H9 (cell line): ENCODE results near the gene CCT4. TPM values are rescaled to one million over a fixed set of nuclear protein-coding genes. Genes with fewer than 3 reads are reported as not detected.

Experiments used
- DNase-seq: peaks from one replicate; pipeline ENCODE4 v3.0.0-alpha.2; 2017
- H2AFZ ChIP-seq: one replicate; pipeline ENCODE4 v1.6.1; 2013; ENCODE audit warnings: mild to moderate bottlenecking, low read length, control low read depth, moderate library complexity
- H2AK5ac ChIP-seq: 2 replicates; pipeline ENCODE4 v1.6.1; 2013; ENCODE audit warnings: low read length, control low read depth, mixed read lengths; ENCODE audit not compliant: insufficient read length
- H2BK120ac ChIP-seq: one replicate; pipeline ENCODE4 v1.6.1; 2013; ENCODE audit warnings: low read depth, mild to moderate bottlenecking, low read length, control low read depth, inconsistent platforms; ENCODE audit not compliant: poor library complexity, severe bottlenecking
- H2BK12ac ChIP-seq: 2 replicates; pipeline ENCODE4 v1.6.1; 2013; ENCODE audit warnings: low read length, control low read depth, mixed read lengths, low read depth; ENCODE audit not compliant: insufficient read length
- H2BK15ac ChIP-seq: 2 replicates; pipeline ENCODE4 v1.6.1; 2013; ENCODE audit warnings: low read depth, low read length, control low read depth
- H2BK20ac ChIP-seq: one replicate; pipeline ENCODE4 v1.6.1; 2013; ENCODE audit warnings: low read depth, mild to moderate bottlenecking, low read length, control low read depth, inconsistent platforms; ENCODE audit not compliant: poor library complexity, severe bottlenecking
- H2BK5ac ChIP-seq: 2 replicates; pipeline ENCODE4 v1.6.1; 2013; ENCODE audit warnings: low read length, control low read depth, mixed read lengths; ENCODE audit not compliant: insufficient read length
- H3K14ac ChIP-seq: 2 replicates; pipeline ENCODE4 v1.6.1; 2013; ENCODE audit warnings: low read length, control low read depth; ENCODE audit not compliant: insufficient read depth
- H3K18ac ChIP-seq: 2 replicates; pipeline ENCODE4 v1.6.1; 2013; ENCODE audit warnings: low read depth, mild to moderate bottlenecking, mixed read lengths, low read length, control low read depth; ENCODE audit not compliant: insufficient read length
- H3K23ac ChIP-seq: 2 replicates; pipeline ENCODE4 v1.6.1; 2013; ENCODE audit warnings: low read length, control low read depth, mixed read lengths, low read depth; ENCODE audit not compliant: insufficient read length
- H3K23me2 ChIP-seq: 2 replicates; pipeline ENCODE4 v1.6.1; 2013; ENCODE audit warnings: low read depth, mild to moderate bottlenecking, mixed read lengths, low read length, control low read depth; ENCODE audit not compliant: insufficient read length, poor library complexity, severe bottlenecking
- H3K27ac ChIP-seq: 2 replicates; pipeline ENCODE4 v1.5.1; 2013; ENCODE audit warnings: low read length, control low read depth, mixed read lengths, low read depth; ENCODE audit not compliant: insufficient read length
- H3K27me3 ChIP-seq: 2 replicates; pipeline ENCODE4 v1.6.1; 2013; ENCODE audit warnings: low read length, control low read depth, inconsistent platforms; ENCODE audit not compliant: insufficient read depth
- H3K4ac ChIP-seq: 2 replicates; pipeline ENCODE4 v1.6.1; 2013; ENCODE audit warnings: low read depth, mild to moderate bottlenecking, control low read depth, inconsistent platforms, low read length, moderate library complexity
- H3K4me1 ChIP-seq: 2 replicates; pipeline ENCODE4 v1.6.1; 2013; ENCODE audit warnings: low read length, control low read depth, inconsistent platforms; ENCODE audit not compliant: insufficient read depth
- H3K4me2 ChIP-seq: 2 replicates; pipeline ENCODE4 v1.6.1; 2013; ENCODE audit warnings: low read length, control low read depth, mixed read lengths; ENCODE audit not compliant: insufficient read length, insufficient read depth
- H3K56ac ChIP-seq: 2 replicates; pipeline ENCODE4 v1.6.1; 2013; ENCODE audit warnings: low read depth, mild to moderate bottlenecking, mixed read lengths, low read length, control low read depth; ENCODE audit not compliant: insufficient read length
- H3K79me1 ChIP-seq: 2 replicates; pipeline ENCODE4 v1.6.1; 2013; ENCODE audit warnings: low read depth, mild to moderate bottlenecking, moderate library complexity, low read length, control low read depth, inconsistent platforms; ENCODE audit not compliant: insufficient read depth, poor library complexity, severe bottlenecking
- H3K79me2 ChIP-seq: 2 replicates; pipeline ENCODE4 v1.6.1; 2013; ENCODE audit warnings: low read length, control low read depth, inconsistent platforms; ENCODE audit not compliant: insufficient read depth
- H3K9ac ChIP-seq: 2 replicates; pipeline ENCODE4 v1.6.1; 2013; ENCODE audit warnings: low read length, control low read depth, mixed read lengths; ENCODE audit not compliant: insufficient read length; ENCODE audit errors: extremely low read depth
- H3K9me3 ChIP-seq: one replicate; pipeline ENCODE4 v1.6.1; 2013; ENCODE audit warnings: low read depth, low read length, inconsistent platforms; ENCODE audit not compliant: control insufficient read depth
- H3T11ph ChIP-seq: one replicate; pipeline ENCODE4 v1.6.1; 2013; ENCODE audit warnings: mild to moderate bottlenecking, low read length, control low read depth, inconsistent platforms
- H4K20me1 ChIP-seq: one replicate; pipeline ENCODE4 v1.6.1; 2013; ENCODE audit not compliant: control insufficient read depth, insufficient read length, insufficient read depth
- H4K5ac ChIP-seq: 2 replicates; pipeline ENCODE4 v1.6.1; 2013; ENCODE audit warnings: low read depth, mild to moderate bottlenecking, mixed read lengths, low read length, control low read depth; ENCODE audit not compliant: insufficient read length
- H4K8ac ChIP-seq: replicated peaks from 2 replicates; pipeline ENCODE4 v1.6.1; 2013; ENCODE audit warnings: low read length, control low read depth, mixed read lengths, low read depth; ENCODE audit not compliant: insufficient read length
- H4K91ac ChIP-seq: 2 replicates; pipeline ENCODE4 v1.6.1; 2013; ENCODE audit warnings: low read depth, mild to moderate bottlenecking, moderate library complexity, mixed read lengths, low read length, control low read depth; ENCODE audit not compliant: insufficient read length
- H3K27ac Mint-ChIP-seq, 3 experiments: 2 replicates in 2 of 3; 3 replicates in 1 of 3; pipeline ENCODE4 v1.8.0; 2020 to 2021; ENCODE audit warnings: mixed read lengths in 3 of 3, mild to moderate bottlenecking in 1 of 3, moderate library complexity in 1 of 3
- H3K27me3 Mint-ChIP-seq: 2 replicates; pipeline ENCODE4 v1.8.0; 2021; ENCODE audit warnings: low read depth, mild to moderate bottlenecking, moderate library complexity, mixed read lengths
- H3K36me3 Mint-ChIP-seq, 3 experiments: 2 replicates in 2 of 3; 3 replicates in 1 of 3; pipeline ENCODE4 v1.8.0; 2020 to 2021; ENCODE audit warnings: low read depth in 3 of 3, mixed read lengths in 3 of 3; ENCODE audit not compliant: insufficient read depth in 1 of 3
- H3K4me1 Mint-ChIP-seq, 2 experiments: 2 replicates each; pipeline ENCODE4 v1.8.0; 2020; ENCODE audit warnings: mixed read lengths in 2 of 2
- H3K4me3 Mint-ChIP-seq, 2 experiments: 2 replicates in 1 of 2; 3 replicates in 1 of 2; pipeline ENCODE4 v1.8.0; 2020 to 2021; ENCODE audit warnings: mild to moderate bottlenecking in 2 of 2, mixed read lengths in 2 of 2, moderate library complexity in 1 of 2
- H3K9me3 Mint-ChIP-seq, 2 experiments: 2 replicates in 1 of 2; 3 replicates in 1 of 2; pipeline ENCODE4 v1.8.0; 2020; ENCODE audit warnings: mild to moderate bottlenecking in 2 of 2, mixed read lengths in 2 of 2, moderate library complexity in 1 of 2
- CTCF ChIP-seq: fragments of 200-600 bp; sonication (generic); conservative IDR thresholded peaks from 3 replicates; pipeline ENCODE4 v1.8.0; 2021; ENCODE audit warnings: antibody characterized with exemption, mild to moderate bottlenecking
- WGBS: extraction: QIAGEN DNeasy Blood & Tissue Kit; methylation state at CpG from one replicate; pipeline ENCODE4 v1.1.7; 2013; ENCODE audit warnings: missing lambda C conversion rate, low lambda C conversion rate, mixed read lengths; ENCODE audit not compliant: insufficient read length; ENCODE audit errors: extremely low coverage; 5-methylcytosine and 5-hydroxymethylcytosine counted together
- total RNA-seq: library from RNA; stranded (reverse); gene quantifications from 2 replicates; pipeline ENCODE4 v1.2.1, GENCODE V29; 2021

Gene CCT4
- total RNA-seq, 1 experiment from 2014 or later, result 360 TPM

- H2BK12ac ChIP-seq, result no peak overlapping the region
- no peak for TF ChIP-seq CTCF
- no peak overlapping the region for H3K56ac ChIP-seq
- H3K4ac ChIP-seq, result no peak overlapping the region
- H2BK120ac ChIP-seq, result no peak overlapping the region
- no peak overlapping the region for H3K9ac ChIP-seq
- no peak overlapping the region for H3K4me2 ChIP-seq
- Mint-ChIP-seq H3K27me3 (no peaks in the 10 kb centered on the region), H3K36me3 (peaks cover 6 to 42% (median 35%) of the 10 kb centered on the region in 3 experiments; a peak in 6 of 7 replicates), H3K9me3 (peaks cover 0 to 4% of the 10 kb centered on the region in 2 experiments; a peak in 1 of 5 replicates), H3K4me3 (no peak overlapping the region), H3K27ac (no peak overlapping the region), H3K4me1 (peaks cover 2% of the 10 kb centered on the region in 2 experiments; a peak in 1 of 4 replicates)
- H2BK15ac ChIP-seq, result no peak overlapping the region
- no peaks in the 10 kb centered on the region for H3K79me2 ChIP-seq
- H3K27ac ChIP-seq, result no peak overlapping the region
- no peak overlapping the region for H3K14ac ChIP-seq
- no peak overlapping the region for H3K18ac ChIP-seq
- no peak overlapping the region for H4K91ac ChIP-seq
- H3T11ph ChIP-seq, result no peak overlapping the region
- no peaks in the 10 kb centered on the region for H3K4me1 ChIP-seq
- DNase-seq, result no peak
- no peak overlapping the region for H2BK20ac ChIP-seq
- H3K79me1 ChIP-seq, result no peaks in the 10 kb centered on the region
- no peaks in the 10 kb centered on the region for H4K20me1 ChIP-seq
- no peak overlapping the region for H2AFZ ChIP-seq
- no peaks in the 10 kb centered on the region for H3K9me3 ChIP-seq
- no peak overlapping the region for H2BK5ac ChIP-seq
- H2AK5ac ChIP-seq, result no peak overlapping the region
- no CpG with 5 or more reads among the region's 11 CpGs for WGBS
- no peak overlapping the region for H4K5ac ChIP-seq
- no peaks in the 10 kb centered on the region for H3K27me3 ChIP-seq
- no peak overlapping the region for H4K8ac ChIP-seq
- H3K23me2 ChIP-seq, result no peaks in the 10 kb centered on the region
- no peak overlapping the region for H3K23ac ChIP-seq
These were observed 56.1 kb downstream of the CCT4 start for GRCh38 chr2:61832183-61832841.
